DLD1 (cell line): ENCODE measurements around the gene KRTCAP2.
"Not testable (repeated sequence)": the region's sequence is repeated elsewhere in the genome, so short reads cannot be mapped to it uniquely, and the experiment has no call there.

Experiments used
- in situ Hi-C: cut with HindIII; loops from 2 replicates; pipeline ENCODE4 v1.10.0; 2017; ENCODE audit warnings: low sequenced_read_pairs

KRTCAP2 gene

GRCh38 chr1:155172732-155173477 is at the start of gene KRTCAP2:
Gene KRTCAP2, minus strand, starts transcription at chr1:155173304. Its CDS starts 80 bp downstream, at chr1:155173224.
- in situ Hi-C loops, result no loop called here

- in situ Hi-C loops, result not testable (repeated sequence)
Measured at GRCh38 chr1:155220211-155220965, 47.3 kb upstream of the KRTCAP2 start.

GRCh38 chr1:155219592-155220031 is 46.5 kb upstream of the KRTCAP2 start:
- in situ Hi-C loops, result no loop called here

GRCh38 chr1:155218854-155219591 is 45.9 kb upstream of the KRTCAP2 start:
- in situ Hi-C loops, result no loop called here

GRCh38 chr1:155214702-155215101 is 41.6 kb upstream of the KRTCAP2 start:
- in situ Hi-C loops, result not testable (repeated sequence)

GRCh38 chr1:155212051-155212440 is 38.9 kb upstream of the KRTCAP2 start:
- in situ Hi-C loops, result not testable (repeated sequence)

- in situ Hi-C loops, result not testable (repeated sequence)
Measured at GRCh38 chr1:155211381-155212050, 38.4 kb upstream of the KRTCAP2 start.

- in situ Hi-C loops, result no loop called here
Measured at GRCh38 chr1:155210314-155211104, 37.4 kb upstream of the KRTCAP2 start.

- in situ Hi-C loops, result no loop called here
Measured at GRCh38 chr1:155209312-155209721, 36.2 kb upstream of the KRTCAP2 start.

GRCh38 chr1:155208541-155209311 is 35.6 kb upstream of the KRTCAP2 start, which contains the start of gene MTX1:
Gene MTX1, plus strand, starts transcription at chr1:155208695. Its CDS starts 110 bp downstream, at chr1:155208805.
- in situ Hi-C loops, result no loop called here

- in situ Hi-C loops, result no loop called here
Measured at GRCh38 chr1:155207806-155208540, 34.9 kb upstream of the KRTCAP2 start, which contains the start of gene THBS3. Gene THBS3, minus strand, starts transcription at chr1:155207897. Its CDS starts 21 bp downstream, at chr1:155207876.

GRCh38 chr1:155206891-155207805 is 34.0 kb upstream of the KRTCAP2 start:
- in situ Hi-C loops, result no loop called here

GRCh38 chr1:155205969-155206593 is 33.0 kb upstream of the KRTCAP2 start:
- in situ Hi-C loops, result no loop called here

- in situ Hi-C loops, result no loop called here
Measured at GRCh38 chr1:155205035-155205434, 31.9 kb upstream of the KRTCAP2 start.

GRCh38 chr1:155202731-155203515 is 29.8 kb upstream of the KRTCAP2 start:
- in situ Hi-C loops, result no loop called here

GRCh38 chr1:155202198-155202597 is 29.1 kb upstream of the KRTCAP2 start:
- in situ Hi-C loops, result no loop called here
